Measurements from ENCODE around the gene PCDHA8. TPM values are rescaled to one million over a fixed set of nuclear protein-coding genes. Genes with fewer than 3 reads are reported as not detected.
A peak's percentile ranks its signal among the peaks of the same experiment; 100 is the strongest.
"Not testable (repeated sequence)": the region's sequence is repeated elsewhere in the genome, so short reads cannot be mapped to it uniquely, and the experiment has no call there.

PCDHA8 gene
- total RNA-seq, 4 donors from 2014 or later = 0.18 TPM; not detected in 3

- Histone ChIP-seq H3K9me3 (peaks cover 0 to 20% (median 0%) of the 10 kb centered on the region in 3 donors), H3K27me3 (peaks cover 0 to 22% (median 6%) of the 10 kb centered on the region in 3 donors)
Measured at GRCh38 chr5:140796718-140797095, 44.3 kb upstream of the PCDHA8 start.

GRCh38 chr5:140800816-140801493, 40.0 kb upstream of the PCDHA8 start, which contains the start of gene PCDHA3:
PCDHA3 (plus strand) TSS chr5:140801057.
- Histone ChIP-seq H3K36me3 (no peaks in the 10 kb centered on the region), H3K4me3 (peak within 1 kb of the TSS in 3 of 4 donors; percentile 9 to 39 (median 36)), H3K27me3 (peaks cover 0 to 18% (median 3%) of the 10 kb centered on the region in 3 donors), H3K27ac (no peak within 1 kb of the TSS), H3K9me3 (peaks cover 0 to 11% (median 0%) of the 10 kb centered on the region in 3 donors), H3K4me1 (no peaks in the 10 kb centered on the region)
- DNase-seq (no peak), ATAC-seq (no peak)
- intact Hi-C loops (cut with DNase I; ENCODE audit: low total_unique reads) (no loop called here), in situ Hi-C loops (cut with MboI; ENCODE audit: low sequenced_read_pairs in 4 of 4) (no loop called here)
- TF ChIP-seq POLR2A (IDR thresholded peaks at IDR 0.05) (no peak), CTCF (IDR thresholded peaks at IDR 0.05 in 4 of 5, conservative IDR thresholded peaks at IDR 0.05 in 1 of 5) (peak in 1 of 5 experiments; percentile 30)

More at GRCh38 chr5:140796718-140797095, 44.3 kb upstream of the PCDHA8 start:
- DNase-seq (no peak), ATAC-seq (no peak)
- Histone ChIP-seq H3K4me3 (no peak overlapping the region), H3K36me3 (no peaks in the 10 kb centered on the region), H3K27ac (no peak overlapping the region), H3K4me1 (no peaks in the 10 kb centered on the region)
- TF ChIP-seq POLR2A (IDR thresholded peaks at IDR 0.05) = no peak
- TF ChIP-seq CTCF (IDR thresholded peaks at IDR 0.05 in 4 of 5, conservative IDR thresholded peaks at IDR 0.05 in 1 of 5) = no peak
- in situ Hi-C loops (cut with MboI; ENCODE audit: low sequenced_read_pairs in 4 of 4) = no loop called here
- intact Hi-C loops (cut with DNase I; ENCODE audit: low total_unique reads) = no loop called here

GRCh38 chr5:140801494-140801841, 39.5 kb upstream of the PCDHA8 start:
- Histone ChIP-seq H3K4me1 (no peaks in the 10 kb centered on the region), H3K27ac (no peak overlapping the region), H3K4me3 (peak overlapping the region in 3 of 4 donors; percentile 9 to 39 (median 36)), H3K36me3 (no peaks in the 10 kb centered on the region), H3K27me3 (peaks cover 0 to 18% (median 3%) of the 10 kb centered on the region in 3 donors), H3K9me3 (peaks cover 0 to 6% (median 0%) of the 10 kb centered on the region in 3 donors)
- ATAC-seq = no peak
- intact Hi-C loops (cut with DNase I; ENCODE audit: low total_unique reads) = no loop called here
- no peak for TF ChIP-seq POLR2A (IDR thresholded peaks at IDR 0.05)
- TF ChIP-seq CTCF (IDR thresholded peaks at IDR 0.05 in 4 of 5, conservative IDR thresholded peaks at IDR 0.05 in 1 of 5) = no peak
- no peak for DNase-seq
- in situ Hi-C loops (cut with MboI; ENCODE audit: low sequenced_read_pairs in 4 of 4) = no loop called here

- DNase-seq; H3K4me3 ChIP-seq; H3K4me1 ChIP-seq; ATAC-seq; H3K27ac ChIP-seq; H3K9me3 ChIP-seq; intact Hi-C loops (cut with DNase I; ENCODE audit: low total_unique reads); in situ Hi-C loops (cut with MboI; ENCODE audit: low sequenced_read_pairs in 4 of 4); H3K36me3 ChIP-seq: not testable (repeated sequence)
- H3K27me3 ChIP-seq = peaks cover 0 to 22% (median 5%) of the 10 kb centered on the region in 3 donors
Measured at GRCh38 chr5:140802381-140802780, 38.6 kb upstream of the PCDHA8 start.

- Histone ChIP-seq H3K27me3 (peaks cover 0 to 22% (median 5%) of the 10 kb centered on the region in 3 donors), H3K9me3 (no peaks in the 10 kb centered on the region), H3K36me3 (no peaks in the 10 kb centered on the region), H3K4me1 (no peaks in the 10 kb centered on the region), H3K4me3 (no peak overlapping the region), H3K27ac (no peak overlapping the region)
- TF ChIP-seq POLR2A (IDR thresholded peaks at IDR 0.05) (no peak), CTCF (IDR thresholded peaks at IDR 0.05 in 4 of 5, conservative IDR thresholded peaks at IDR 0.05 in 1 of 5) (no peak)
- ATAC-seq (no peak), DNase-seq (no peak)
- intact Hi-C loops (cut with DNase I; ENCODE audit: low total_unique reads) (no loop called here), in situ Hi-C loops (cut with MboI; ENCODE audit: low sequenced_read_pairs in 4 of 4) (no loop called here)
Measured at GRCh38 chr5:140802781-140803271, 38.2 kb upstream of the PCDHA8 start.
